HG03571 (cell line): ENCODE measurements around the gene NXPH4.

ENCODE experiments used
- ATAC-seq: cut with Tn5 transposase; IDR thresholded peaks from one replicate; pipeline ENCODE4 v1.9.1; 2021; ENCODE audit not compliant: unreplicated experiment

Gene NXPH4

DNA sequence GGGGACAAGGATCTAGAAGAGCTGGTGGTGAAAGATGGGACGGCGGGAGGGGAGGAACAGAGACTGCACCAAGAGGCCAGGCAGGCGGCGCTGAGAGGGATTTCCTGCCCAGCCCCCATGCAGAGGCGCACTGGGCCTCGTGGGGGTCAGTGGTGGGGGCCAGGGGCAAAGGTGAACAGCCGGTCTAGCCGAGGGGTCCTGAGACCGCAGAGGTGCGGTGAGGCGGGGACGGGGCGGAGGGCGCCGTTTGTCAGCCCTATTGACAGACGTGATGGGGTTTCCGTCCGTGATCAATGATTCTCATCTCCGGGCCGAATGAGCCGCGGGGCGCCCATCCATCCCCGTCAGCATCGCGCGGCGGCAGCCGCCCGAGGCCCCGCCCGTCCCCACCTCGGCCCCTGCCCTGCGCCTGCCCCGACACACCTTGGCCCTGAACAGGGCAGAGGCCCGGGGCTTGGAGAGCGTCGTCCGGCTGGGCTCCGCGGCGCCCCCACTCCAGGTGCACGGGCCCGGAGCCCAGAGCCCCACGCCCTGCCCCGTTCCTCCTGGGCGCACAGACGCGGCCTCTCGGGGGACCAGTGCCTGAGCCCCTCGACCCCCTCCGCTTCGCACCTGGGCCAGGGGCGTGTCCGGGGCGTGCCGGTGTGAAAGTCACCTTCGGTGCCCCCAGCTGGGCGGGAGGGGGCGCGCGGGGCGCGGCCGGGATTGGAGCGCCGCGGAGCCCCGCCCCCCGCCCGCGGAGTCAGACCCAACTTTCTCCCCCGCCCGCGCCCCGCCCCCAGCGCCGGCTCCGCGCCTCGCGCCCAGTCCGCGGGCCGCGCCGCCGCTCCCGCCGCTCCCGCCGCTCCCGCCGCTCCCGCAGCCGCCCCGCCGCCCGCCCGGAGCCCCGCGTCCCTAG lies at the start of gene NXPH4:
Gene NXPH4 (plus strand): TSS at position 781 of the 898 bp plus-strand sequence. CDS start 176 bp downstream, outside the sequence.
- no peak for ATAC-seq

DNA sequence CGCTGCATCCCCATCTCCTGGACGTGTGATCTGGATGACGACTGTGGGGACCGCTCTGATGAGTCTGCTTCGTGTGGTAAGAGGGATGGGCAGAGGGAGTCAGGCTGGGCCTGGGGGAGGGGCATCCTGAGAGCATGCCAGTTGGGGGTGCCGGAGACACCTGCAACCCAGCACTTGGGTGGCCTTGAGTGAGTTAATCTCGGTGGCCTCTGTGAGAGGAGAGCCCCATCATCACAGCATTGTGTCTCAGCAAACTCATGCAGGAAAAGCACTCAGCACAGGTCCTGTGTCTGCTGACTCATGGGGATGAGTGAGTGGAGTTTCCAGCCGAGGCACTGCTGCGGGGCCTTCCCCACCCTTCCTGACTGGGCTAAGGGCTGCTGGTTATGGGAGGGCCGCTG lies 49.6 kb upstream of the NXPH4 start:
- no peak for ATAC-seq

DNA sequence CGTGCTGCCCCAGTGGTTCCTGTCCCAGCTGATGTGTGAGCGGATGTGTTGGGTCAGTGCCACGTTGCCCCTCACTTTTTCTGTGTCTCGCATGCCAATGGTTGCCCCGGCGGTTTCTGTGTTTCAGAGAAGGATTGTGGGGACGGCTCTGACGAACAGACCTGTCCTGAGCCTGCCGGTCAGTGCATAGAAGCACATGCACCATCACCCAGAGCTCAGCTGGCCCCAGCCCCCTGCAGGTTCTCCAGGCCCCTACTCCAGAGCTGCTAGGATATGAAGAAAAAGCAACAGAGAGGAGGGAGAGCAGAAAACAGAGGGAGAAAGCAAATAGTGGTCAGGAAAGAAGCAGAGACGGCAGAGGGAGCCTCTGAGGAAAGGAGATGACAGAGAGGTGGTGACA lies 48.5 kb upstream of the NXPH4 start:
- ATAC-seq, result no peak

DNA sequence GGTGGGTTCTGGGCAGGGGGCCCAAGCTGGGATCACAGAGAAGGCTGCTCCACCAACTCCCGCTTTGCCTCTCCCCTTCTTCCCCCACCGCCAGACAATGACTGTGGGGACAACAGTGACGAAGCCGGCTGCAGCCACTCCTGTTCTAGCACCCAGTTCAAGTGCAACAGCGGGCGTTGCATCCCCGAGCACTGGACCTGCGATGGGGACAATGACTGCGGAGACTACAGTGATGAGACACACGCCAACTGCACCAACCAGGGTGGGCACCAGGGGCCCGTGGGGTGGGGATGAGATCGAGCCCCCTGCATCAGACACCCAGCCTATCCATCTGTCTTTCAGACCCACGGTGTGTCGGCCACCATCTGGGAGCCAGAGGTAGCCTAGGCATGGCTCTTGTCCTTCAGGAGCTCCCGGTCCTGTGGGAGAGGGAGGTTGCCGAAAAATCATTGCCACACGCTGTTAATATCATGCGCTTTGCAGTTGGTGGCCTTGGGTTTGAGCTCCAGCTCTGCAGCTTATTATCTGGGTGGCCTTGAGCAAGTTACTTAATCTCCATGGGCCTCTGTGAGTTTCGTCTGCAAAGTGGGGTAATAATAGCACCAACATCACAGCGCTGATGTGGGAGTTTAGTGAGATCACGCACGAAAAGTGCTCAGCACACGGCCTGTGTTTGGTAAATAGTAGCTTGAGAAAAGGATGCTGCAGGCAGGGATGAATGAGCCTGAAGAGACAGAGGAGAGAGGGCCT lies 47.4 kb upstream of the NXPH4 start:
- ATAC-seq, result no peak

DNA sequence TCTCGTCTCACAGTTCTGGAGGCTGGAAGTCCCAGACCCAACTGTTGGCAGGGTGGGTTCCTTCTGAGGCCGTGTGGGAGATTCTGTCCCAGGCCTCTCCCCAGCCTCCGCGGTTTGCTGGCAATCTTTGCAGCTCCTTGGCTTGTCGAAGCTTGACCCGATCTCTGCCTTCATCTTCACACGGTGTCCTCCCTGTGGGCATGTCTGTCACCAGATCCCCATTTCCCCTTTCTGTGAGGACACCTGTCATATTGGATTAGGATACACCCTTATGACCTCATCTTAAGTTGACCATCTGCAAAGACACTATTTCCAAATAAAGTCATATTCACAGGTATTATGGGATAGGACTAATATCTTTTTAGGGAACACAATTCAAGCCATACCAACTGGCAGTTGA lies 46.6 kb upstream of the NXPH4 start:
- no peak for ATAC-seq

DNA sequence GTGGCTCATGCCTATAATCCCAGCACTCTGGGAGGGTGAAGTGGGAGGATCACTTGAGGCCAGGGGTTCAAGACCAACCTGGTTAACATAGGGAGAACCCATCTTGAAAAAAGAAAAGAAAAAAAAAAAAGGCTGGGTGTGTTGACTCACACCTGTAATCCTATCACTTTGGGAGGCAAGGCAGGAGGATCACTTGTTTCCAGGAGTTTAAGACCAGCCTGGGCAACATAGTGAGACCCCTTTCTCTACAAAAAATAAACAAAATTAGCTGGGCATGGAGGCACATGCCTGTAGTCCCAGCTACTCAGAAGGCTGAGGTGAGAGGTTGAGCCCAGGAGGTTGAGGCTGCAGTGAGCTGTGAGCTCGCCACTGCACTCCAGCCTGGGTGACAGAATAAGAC lies 46.2 kb upstream of the NXPH4 start:
- ATAC-seq, result no peak

DNA sequence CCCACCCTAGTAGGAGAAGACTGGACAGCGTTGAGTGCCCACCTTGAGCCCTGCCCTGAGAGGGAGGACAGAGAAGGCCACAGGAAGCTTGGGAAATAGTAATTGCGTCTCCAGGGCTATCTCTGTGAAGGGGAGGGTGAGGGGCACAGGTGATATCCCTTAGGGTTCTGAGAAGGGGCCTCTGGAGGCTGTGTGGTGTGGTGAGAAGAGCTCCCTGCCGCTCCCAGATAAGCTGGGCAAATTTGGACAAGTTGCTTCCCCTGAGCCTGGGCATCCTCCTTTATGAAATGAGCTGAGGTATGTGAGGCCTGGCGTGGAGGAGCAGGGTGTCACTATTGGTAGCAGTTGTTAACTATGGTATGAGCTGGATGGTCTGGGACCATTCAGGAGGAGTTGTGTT lies 45.7 kb upstream of the NXPH4 start:
- no peak for ATAC-seq

DNA sequence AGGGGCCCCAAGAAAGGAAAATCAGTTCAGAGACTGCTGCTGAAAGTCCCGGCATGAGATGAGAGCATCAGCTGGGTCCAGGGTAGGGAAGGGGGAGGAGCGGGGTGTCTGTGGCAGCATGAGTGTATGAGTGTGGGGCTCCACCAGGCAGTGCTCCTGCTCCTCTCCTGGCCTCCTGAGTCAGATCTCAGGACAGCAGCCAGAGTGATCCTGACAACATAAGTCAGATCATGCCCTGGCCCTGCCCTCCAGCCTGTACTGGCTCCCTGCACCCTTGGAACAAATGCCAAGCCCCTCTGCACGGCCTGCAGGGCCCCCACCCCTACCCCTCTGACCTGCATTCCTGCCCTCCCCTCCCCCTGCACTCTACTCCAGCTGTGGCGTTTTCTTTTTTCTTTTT lies 44.9 kb upstream of the NXPH4 start:
- ATAC-seq, result no peak

DNA sequence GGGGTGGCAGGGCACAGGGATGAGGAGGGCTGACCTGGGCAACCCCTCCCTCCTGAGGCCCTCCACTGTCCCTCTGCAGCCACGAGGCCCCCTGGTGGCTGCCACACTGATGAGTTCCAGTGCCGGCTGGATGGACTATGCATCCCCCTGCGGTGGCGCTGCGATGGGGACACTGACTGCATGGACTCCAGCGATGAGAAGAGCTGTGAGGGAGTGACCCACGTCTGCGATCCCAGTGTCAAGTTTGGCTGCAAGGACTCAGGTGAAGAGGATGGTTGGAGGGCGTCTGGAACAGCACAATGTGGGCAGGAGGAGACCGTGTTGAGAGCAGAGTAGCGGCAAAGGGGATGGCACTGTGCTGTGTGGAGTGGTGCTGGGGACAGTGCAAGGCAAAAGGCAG lies 43.5 kb upstream of the NXPH4 start:
- no peak for ATAC-seq

DNA sequence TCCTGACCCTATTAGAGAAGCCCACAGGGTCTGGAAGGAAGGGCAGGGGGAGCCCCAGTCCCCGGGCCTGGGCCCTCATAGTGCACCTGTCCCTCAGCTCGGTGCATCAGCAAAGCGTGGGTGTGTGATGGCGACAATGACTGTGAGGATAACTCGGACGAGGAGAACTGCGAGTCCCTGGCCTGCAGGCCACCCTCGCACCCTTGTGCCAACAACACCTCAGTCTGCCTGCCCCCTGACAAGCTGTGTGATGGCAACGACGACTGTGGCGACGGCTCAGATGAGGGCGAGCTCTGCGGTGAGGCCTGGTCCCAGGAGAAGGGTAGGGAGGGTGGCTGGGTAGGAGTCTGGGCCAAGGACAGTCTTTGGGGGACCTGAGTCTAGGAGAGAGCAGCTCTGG lies 42.9 kb upstream of the NXPH4 start:
- ATAC-seq, result no peak

DNA sequence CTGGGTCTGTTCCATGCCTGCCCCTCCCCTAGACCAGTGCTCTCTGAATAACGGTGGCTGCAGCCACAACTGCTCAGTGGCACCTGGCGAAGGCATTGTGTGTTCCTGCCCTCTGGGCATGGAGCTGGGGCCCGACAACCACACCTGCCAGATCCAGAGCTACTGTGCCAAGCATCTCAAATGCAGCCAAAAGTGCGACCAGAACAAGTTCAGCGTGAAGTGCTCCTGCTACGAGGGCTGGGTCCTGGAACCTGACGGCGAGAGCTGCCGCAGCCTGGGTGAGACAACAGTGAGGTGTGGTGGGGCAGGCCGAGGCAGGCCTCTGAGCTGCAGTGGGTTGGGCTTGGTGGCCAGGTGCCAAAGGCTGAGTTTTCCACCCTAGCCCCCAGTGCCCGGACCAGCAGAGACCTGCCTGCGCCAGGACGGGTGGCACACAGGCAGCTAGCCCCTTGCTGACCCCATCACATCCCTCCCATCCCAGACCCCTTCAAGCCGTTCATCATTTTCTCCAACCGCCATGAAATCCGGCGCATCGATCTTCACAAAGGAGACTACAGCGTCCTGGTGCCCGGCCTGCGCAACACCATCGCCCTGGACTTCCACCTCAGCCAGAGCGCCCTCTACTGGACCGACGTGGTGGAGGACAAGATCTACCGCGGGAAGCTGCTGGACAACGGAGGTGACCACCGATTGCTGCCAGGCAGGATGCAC lies 41.0 kb upstream of the NXPH4 start:
- no peak for ATAC-seq

DNA sequence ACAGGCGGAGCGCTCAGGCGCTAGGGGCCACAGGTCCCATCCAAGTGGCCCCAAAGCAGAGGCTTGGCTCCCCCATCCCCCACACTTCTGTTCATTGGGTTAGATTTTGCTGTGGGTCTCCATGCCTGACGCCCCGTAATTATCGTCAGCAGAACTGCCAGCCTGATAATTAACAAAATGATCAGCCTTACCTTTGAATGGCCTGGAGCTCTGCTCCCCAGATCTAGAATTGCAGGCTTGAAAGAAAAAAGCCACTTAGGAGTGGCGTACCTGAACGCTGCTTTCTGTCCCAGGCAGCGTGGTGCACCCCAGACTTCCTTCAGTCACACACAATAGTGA lies 40.5 kb upstream of the NXPH4 start:
- ATAC-seq, result no peak

DNA sequence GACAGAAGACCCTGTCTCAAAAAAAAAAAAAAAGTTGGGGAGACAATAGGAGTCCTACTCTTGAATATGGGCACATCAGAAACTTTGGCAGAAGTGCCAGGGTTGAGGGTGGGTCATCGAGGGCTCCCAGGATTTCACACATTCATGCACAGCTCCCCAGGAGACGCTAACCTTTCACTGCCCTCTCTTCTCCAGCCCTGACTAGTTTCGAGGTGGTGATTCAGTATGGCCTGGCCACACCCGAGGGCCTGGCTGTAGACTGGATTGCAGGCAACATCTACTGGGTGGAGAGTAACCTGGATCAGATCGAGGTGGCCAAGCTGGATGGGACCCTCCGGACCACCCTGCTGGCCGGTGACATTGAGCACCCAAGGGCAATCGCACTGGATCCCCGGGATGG lies 39.7 kb upstream of the NXPH4 start:
- no peak for ATAC-seq

DNA sequence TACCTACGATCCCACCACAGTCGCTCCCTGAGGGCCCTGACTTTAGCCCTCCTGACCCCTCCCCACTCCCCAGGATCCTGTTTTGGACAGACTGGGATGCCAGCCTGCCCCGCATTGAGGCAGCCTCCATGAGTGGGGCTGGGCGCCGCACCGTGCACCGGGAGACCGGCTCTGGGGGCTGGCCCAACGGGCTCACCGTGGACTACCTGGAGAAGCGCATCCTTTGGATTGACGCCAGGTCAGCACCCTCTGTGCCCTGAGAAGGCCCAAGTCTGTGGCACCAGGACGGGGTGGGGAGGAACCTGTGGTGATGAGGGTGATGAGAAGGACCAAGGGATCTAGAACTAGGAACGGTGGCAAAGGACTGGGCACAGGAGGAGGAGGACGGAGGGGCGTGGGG lies 39.2 kb upstream of the NXPH4 start:
- no peak for ATAC-seq

DNA sequence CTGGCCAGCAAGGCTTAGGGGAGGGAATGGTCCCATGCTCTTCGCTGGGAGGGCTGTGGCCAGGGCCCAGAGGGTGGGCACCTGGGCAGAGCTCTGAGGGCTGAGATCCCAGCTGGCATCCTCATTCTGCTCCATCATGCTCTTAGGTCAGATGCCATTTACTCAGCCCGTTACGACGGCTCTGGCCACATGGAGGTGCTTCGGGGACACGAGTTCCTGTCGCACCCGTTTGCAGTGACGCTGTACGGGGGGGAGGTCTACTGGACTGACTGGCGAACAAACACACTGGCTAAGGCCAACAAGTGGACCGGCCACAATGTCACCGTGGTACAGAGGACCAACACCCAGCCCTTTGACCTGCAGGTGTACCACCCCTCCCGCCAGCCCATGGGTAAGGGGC lies 38.4 kb upstream of the NXPH4 start:
- no peak for ATAC-seq

DNA sequence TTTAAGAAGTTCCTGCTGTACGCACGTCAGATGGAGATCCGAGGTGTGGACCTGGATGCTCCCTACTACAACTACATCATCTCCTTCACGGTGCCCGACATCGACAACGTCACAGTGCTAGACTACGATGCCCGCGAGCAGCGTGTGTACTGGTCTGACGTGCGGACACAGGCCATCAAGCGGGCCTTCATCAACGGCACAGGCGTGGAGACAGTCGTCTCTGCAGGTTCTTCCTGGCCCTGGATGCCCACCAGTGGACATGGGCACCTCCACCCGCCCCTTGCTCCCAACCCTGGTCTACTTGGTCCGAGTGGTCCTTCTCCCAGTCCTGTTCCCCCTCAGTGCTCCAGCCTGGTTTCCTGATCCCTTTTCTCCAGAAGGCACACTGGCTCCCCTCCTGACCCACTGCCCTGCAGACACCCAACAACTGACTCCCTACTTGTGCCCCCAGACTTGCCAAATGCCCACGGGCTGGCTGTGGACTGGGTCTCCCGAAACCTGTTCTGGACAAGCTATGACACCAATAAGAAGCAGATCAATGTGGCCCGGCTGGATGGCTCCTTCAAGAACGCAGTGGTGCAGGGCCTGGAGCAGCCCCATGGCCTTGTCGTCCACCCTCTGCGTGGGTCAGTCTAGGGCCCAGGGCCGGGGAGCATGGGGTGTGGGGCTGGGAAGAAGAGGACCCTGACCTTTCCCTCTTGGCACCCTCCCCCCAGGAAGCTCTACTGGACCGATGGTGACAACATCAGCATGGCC lies 37.1 kb upstream of the NXPH4 start:
- ATAC-seq, result no peak

DNA sequence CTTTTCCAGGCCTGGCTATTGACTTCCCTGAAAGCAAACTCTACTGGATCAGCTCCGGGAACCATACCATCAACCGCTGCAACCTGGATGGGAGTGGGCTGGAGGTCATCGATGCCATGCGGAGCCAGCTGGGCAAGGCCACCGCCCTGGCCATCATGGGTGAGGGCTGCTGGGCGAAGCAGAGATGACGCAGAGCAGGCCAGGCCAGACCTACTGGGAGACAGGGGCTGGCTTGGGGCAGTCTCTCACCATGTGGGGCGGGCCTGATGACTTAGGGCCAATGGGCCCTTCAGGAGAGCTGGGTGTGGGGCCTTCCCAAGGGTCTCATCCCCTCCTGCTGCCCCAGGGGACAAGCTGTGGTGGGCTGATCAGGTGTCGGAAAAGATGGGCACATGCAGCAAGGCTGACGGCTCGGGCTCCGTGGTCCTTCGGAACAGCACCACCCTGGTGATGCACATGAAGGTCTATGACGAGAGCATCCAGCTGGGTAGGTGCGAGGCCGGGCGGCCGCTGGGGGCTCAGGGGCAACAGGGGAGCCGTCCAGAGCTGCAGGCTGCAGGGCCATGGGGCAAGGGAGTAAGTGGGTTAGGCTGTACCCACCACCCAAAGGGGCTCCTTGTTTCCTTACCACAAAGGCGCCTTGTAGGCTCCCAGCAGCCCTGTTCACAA lies 36.1 kb upstream of the NXPH4 start:
- no peak for ATAC-seq

DNA sequence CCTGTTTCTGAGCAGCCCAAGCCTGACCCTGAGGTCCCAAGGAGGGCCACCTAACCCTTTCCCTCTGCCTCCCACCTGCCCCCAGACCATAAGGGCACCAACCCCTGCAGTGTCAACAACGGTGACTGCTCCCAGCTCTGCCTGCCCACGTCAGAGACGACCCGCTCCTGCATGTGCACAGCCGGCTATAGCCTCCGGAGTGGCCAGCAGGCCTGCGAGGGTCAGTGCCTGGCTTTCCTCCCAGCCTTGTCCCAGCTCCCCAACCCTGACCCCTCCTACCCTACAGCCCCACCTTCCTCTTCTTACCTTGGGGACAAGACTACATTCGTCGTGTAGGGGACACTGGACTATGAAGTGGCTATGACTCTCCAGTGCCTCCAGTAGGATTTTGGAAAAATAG lies 35.5 kb upstream of the NXPH4 start:
- no peak for ATAC-seq

DNA sequence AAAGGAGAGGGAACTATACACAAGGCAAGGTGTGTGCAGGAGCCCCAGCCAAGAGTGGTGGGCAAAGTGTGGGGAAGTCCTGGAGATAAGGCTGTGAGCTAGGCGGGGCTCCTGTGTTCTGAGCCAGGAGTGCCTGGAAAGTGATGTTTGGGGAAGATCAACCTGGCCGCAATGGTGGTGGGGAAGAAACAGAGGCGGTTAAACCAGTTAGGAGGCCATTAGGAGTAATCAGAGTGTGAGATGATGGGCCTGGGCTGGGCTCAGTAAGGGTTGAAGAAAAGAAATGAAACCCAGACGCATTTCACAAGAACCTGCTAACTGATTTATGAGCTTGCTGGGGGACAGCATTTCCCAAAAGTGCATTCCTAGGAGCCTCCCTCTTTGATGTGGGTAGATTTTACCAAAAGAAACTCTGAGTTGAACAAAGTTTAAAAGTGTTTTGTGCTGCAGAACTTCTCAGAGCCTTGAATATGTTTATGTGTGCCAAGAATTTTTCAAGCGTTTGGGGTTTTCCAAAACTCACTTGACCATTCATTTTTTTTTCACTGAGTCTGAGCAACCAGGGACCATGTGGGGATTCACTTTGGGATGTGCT lies 34.9 kb upstream of the NXPH4 start:
- ATAC-seq, result no peak

DNA sequence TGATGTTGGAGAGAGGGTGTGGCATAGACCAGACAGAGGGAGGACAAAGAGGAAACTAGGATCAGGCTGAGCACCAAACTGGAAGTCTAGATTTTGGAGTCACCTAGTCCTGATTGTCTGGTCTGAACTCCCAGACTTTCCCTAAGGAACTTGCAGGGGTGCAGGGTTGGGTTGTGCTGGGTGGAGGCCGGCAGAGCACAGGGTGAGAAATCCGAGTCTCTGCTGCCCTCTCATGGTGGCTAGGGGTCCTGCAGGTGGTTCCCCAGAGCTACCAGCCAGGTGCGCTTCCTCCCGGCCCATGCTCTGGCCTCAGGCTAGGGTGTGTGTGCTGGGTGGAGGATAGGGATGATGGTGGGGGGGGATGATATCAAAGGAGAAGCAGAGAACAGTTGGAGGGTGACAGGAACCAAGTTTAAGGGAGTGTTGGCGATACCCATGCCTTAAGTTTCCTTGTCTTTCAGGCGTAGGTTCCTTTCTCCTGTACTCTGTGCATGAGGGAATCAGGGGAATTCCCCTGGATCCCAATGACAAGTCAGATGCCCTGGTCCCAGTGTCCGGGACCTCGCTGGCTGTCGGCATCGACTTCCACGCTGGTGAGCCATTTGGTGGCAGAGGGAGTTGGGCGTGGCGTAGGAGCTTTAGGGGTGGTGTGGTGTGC lies 33.5 kb upstream of the NXPH4 start:
- peak; percentile 84 for ATAC-seq
